Activated naive CD4-positive, alpha-beta T cell treated with Interleukin-2 at 50 U/mL for 16 hours (primary cell): ENCODE data around the gene FAM168B.

Experiments used
- DNase-seq: peaks from one replicate; pipeline ENCODE4 v3.0.0-alpha.2; 2020

FAM168B gene

GRCh38 chr2:131038258-131039100, 54.8 kb downstream of the FAM168B start:
- no peak for DNase-seq

DNA sequence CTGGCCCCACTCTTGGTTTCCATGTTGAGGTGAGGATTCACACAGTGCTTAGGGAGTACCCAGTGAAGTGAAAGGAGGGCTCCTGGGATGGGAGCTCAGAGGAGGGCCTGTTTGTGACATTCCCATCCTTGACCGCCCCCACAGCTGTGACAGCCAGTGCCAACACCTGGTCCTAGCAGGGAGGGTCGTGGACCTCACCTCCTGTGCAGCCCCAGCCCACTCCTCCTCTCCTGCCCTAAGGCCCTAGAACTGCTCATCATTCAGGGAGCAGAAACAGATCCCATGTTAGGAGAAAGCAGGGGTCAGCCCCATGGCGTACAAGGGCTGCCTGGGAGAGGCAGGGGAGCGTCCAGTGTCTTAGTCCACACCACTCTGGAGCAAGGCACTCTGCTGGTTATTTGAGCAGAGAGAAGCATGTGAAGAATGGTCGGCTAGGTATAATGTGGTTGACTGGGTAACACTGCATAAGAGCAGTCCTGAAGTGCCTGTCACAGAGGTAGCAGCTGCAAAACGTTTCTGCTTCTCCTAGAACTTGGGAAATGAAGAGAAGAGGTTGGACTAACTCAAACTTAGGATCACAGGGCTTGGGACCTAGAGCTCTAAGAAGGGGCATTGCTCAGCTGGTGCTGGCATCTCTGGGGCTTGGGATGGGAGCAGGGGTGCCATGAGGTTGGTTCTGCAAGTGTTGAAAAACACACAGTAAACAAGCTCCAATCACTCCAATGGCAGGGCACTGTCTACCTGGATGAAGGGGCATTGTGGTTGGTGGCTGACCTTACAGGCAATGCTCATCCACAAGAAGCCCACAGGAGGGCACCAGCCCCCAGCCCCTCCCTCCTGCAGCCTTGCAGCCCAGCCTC, 55.6 kb downstream of the FAM168B start:
- DNase-seq = no peak

- DNase-seq = no peak
Measured at GRCh38 chr2:131036696-131037397, 56.4 kb downstream of the FAM168B start.

DNA sequence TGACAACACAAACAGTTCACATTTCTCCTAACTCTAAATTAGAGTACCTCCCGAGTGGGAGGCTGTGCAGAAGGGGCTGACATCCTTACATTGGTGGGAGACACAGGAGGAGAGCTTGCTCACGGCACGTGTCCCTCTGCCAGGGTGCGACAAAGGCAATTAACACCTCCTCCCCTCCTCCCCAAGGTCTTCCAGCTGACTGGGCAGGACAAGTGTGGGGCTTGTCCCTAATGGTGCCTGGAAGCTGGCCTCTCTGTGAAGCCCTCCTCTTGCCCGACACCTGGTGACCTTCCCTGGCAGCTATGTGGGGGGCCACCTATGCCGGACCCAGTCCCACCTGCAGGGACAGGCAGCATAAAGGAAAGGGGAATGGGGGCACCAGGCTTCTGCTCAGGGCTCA, 57.0 kb downstream of the FAM168B start:
- no peak for DNase-seq

- no peak for DNase-seq
Measured at GRCh38 chr2:131035826-131036231, 57.4 kb downstream of the FAM168B start.

DNA sequence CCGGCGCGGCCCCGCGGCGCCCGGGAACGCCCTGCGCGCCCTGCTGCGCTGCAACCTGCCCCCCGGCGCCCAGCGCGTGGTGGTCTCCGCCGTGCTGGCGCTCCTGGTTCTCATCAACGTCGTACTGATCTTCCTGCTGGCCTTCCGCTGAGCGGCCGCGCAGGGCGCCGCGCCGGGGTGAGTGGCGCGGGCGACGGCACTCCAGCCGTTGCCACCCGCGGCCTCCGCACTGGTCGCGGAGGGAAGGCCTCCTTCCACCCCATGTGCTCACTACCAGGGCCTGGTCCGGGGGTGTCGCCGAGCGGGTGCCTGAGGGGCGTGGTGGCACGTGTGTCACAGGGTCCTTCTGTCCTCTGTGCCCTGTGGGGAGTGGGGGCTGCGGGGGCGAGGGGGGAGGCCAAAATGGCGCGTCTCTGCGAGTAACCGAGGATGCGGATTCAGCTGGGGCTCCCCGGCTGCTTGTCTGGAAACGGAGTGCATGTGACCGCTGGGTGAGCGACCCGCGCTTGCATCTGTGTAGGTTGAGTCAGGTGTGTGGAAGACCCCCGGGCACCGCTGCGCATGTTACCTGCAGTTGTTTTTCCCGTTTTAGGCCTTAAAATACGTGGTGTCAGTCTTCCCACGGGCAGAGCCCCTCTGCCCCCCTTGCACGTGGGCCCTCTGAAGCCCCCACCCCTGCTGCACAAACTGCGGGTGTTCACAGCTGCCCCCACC, 58.0 kb downstream of the FAM168B start:
- DNase-seq = no peak

DNA sequence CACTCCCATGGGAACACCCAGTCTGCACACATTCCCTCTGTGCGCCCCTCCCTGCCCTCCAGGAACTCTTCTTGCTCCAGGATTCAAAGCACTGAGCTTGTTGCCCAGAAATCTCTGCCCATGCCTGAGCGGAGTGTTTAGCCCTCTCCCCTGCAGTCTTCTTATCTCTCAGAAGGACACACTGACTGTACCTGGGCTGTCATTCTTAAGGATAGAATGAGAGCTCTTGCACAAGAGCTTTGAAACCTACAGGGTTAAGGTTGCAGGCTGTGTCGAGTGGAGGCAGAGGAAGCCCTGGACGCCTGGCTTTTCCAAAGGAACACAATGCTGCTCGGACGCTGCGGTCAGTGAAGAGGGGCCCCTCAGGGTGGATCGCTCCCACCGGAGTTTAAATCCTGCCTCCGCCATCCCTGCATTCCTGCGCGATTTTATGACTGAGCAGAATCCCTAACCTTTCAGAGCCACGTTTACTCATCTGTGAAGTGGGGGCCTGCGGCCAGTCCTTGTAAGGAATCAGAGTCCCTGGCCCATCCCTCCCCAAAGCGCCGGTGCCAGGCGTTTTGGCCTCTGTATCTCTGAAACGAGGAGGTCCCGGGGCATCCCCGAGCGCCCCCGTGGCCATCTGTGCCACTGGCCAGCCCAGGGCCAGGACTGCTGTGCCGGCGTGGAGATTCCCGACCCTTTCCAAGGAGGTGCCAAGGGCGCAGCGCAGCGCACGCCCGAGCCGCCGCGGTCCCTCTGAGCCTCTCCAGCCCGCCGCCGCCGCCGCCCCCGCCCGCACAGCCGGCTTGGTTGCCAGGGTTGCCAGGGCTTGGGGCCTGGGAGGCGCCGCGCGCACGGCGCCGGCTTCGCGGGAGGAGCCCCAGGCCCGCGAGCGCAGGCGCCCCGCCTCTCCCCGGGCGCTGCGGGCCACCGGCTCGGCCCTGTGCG, 58.9 kb downstream of the FAM168B start:
- peak; percentile 29 for DNase-seq

GRCh38 chr2:131033786-131034121, 59.5 kb downstream of the FAM168B start:
- no peak for DNase-seq

DNA sequence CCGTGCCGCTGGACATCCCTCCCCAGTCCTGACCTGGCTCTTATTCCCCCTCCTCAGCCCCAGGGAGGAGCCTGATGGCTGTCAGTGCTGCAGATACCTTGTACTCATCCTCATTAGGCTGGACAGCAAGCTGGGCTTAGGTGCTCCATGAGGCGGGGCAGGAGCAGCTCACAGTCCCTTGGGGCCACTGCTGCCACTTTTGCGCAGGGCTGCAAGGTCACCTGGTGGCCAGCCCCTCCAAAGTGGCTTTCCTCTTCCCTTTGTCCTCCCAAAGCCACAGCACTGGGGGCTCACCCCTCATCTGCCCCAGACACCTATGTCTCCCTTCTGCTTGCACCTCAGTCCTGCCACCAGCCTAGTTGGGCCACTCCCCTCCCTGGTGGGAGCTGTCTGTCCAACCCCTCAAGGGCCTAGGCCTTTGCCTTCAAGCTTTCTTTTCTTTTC, 60.8 kb downstream of the FAM168B start:
- no peak for DNase-seq

GRCh38 chr2:131031875-131032274, 61.4 kb downstream of the FAM168B start:
- no peak for DNase-seq

DNA sequence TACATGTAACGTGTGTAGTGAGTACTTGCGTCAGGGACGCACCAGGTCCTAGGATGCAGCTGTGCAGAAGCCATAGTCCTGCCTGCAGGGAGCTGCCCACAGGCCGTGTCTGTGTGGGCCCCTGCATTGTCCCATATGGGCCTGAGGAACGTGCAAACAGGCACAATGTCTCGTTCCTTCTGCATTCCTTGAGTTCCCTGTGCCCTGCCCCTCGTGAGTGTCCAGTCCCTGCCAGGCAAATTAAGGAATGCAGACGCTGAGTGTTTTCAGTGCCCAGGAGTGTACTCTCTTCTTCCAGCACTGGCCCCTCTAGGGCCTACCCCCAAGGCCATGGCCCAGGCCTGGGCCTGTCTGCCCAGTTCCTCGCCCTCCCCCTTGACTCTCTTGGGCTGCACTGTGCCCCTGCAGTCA, 61.8 kb downstream of the FAM168B start:
- DNase-seq = no peak

DNA sequence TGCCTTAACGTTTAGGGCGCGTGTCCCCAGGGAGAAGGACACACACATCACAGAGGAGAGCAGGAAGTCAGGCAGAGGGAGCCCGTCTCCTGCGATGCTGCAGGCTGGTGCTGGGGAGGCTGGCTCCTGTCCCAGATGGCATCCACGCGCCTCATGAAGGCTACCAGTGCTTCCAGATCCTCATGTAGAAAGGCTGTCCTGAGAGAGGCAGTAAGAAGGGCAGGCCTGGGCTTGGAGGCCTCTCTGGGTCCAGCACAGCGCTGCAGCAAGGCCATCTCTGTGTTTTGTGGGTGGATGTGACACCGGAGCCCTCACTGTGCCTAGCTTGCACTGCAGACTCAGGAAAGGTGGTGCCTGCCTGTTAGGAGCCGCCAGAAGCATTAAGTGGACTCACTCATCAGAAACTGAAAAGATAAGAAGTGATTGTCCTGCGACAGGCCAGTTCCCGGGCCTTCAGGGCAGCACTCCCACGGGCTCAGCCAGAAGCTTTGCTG, 62.7 kb downstream of the FAM168B start:
- no peak for DNase-seq

- DNase-seq = no peak
Measured at GRCh38 chr2:131029812-131030211, 63.4 kb downstream of the FAM168B start.

DNA sequence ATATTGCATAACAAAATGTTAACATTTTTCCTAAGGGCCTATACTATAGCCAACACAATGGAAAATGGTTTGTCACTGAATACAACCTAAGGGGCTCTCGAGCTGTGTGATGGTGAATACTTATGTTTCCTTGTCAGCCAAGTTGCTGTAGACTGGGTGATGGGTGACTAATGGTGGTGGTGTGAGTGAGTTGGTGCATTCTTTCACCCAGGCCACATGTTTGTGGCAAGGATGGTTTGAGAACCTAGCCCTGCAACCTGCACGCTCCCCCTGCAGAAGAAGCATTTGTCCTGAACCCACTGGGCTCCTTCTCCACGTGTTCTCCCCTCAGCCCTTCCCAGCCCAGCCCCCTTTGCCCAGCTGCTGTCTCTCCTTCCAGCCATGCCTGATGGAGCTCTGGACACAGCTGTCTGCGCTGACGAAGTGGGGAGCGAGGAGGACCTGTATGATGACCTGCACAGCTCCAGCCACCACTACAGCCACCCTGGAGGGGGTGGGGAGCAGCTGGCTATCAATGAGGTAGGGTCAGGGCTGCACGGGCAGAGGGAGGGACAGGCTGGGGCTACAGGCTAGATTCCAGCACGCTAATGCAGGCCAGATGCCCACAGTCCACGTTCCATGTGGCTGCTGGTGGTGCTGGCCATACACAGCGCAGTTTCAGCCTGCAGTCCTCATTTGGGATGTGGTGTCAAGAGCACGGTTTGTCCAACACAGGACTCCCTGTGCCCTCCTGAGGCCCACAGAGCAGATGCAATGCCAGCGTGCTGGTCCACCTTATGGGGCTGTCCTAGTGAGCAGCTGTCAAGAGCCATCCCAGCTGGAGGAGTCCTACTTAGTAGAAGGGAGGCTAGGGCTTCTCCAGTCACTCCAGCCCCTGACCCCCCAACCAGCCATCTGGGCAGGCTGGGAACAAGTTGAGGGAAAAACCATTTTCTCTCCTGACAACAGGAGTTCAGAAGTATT, 65.4 kb downstream of the FAM168B start:
- DNase-seq = no peak

- no peak for DNase-seq
Measured at GRCh38 chr2:131026919-131027318, 66.3 kb downstream of the FAM168B start.

GRCh38 chr2:131023758-131024157, 69.5 kb downstream of the FAM168B start:
- DNase-seq = no peak

GRCh38 chr2:131022731-131023130, 70.5 kb downstream of the FAM168B start:
- no peak for DNase-seq

- DNase-seq = no peak
Measured at GRCh38 chr2:131016826-131017741, 76.2 kb downstream of the FAM168B start.

- no peak for DNase-seq
Measured at GRCh38 chr2:131015764-131016163, 77.5 kb downstream of the FAM168B start.
